HG02938 (cell line): ENCODE results near the gene KHK.

ENCODE experiments used
- ATAC-seq: cut with Tn5 transposase; IDR thresholded peaks from one replicate; pipeline ENCODE4 v1.9.1; 2021; ENCODE audit warnings: mild to moderate bottlenecking, moderate library complexity; ENCODE audit not compliant: unreplicated experiment

Gene KHK

DNA sequence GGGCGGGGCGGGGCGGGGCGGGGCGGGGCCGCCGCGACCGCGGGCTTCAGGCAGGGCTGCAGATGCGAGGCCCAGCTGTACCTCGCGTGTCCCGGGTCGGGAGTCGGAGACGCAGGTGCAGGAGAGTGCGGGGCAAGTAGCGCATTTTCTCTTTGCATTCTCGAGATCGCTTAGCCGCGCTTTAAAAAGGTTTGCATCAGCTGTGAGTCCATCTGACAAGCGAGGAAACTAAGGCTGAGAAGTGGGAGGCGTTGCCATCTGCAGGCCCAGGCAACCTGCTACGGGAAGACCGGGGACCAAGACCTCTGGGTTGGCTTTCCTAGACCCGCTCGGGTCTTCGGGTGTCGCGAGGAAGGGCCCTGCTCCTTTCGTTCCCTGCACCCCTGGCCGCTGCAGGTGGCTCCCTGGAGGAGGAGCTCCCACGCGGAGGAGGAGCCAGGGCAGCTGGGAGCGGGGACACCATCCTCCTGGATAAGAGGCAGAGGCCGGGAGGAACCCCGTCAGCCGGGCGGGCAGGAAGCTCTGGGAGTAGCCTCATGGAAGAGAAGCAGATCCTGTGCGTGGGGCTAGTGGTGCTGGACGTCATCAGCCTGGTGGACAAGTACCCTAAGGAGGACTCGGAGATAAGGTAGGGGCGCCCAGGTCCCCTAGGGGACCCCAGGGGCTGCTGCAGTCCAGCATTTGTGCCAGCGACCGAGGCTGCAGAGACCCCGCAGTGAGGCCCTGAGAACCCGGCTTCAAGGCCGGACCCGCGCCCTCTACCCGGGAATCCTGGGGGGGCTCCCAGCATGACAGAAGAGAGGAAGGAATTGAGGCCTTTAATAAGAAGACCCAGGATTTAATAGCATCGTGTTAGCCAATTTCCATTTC is at the start of gene KHK:
KHK (plus strand) TSS at position 49 of the 870 bp plus-strand sequence; CDS start at position 537, 488 bp downstream.
- ATAC-seq, result peak; percentile 19

DNA sequence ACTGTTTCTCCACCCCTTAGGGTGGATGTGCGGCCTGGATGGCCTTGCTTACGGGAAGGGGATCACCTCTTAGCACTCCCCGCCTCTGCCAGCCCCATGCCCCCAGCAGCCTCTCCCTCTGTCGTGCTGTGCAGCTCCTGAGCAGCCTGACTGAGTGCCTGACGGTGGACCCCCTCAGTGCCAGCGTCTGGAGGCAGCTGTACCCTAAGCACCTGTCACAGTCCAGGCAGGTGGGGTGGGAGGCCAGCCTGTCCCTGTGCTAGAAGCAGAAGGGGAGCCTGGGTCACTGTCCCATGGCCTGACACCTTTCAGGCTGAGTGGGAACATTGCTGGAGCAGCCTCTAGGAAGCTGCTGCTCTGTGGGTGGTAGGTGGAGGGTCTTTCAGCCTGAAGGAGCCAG is 48.6 kb upstream of the KHK start:
- ATAC-seq, result no peak

DNA sequence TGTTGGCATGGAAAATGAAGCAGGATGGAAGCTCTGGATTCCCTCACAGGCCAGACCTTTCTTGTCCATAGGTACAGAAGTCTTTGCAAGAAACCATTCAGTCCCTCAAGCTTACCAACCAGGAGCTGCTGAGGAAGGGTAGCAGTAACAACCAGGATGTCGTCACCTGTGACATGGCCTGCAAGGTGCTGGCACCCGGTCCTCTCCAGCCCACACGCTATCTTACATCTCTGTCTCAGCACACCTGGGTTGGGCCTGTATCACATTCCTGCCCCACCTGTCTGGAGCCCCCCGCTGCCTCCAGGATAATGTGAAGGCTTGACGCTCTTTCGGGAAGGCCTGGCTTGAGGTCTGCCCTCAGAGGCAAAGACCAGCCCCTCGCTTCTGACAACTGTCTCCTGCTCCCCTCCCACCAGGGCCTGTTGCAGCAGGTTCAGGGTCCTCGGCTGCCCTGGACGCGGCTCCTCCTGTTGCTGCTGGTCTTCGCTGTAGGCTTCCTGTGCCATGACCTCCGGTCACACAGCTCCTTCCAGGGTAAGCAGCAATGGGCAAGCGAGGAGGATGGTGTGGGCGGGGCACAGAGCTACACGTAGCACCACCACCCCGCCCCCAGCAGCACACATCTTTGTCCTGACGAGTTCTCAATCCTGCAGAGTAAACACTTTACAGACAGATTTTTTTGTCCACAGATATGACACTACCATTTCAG is 47.8 kb upstream of the KHK start:
- no peak for ATAC-seq

DNA sequence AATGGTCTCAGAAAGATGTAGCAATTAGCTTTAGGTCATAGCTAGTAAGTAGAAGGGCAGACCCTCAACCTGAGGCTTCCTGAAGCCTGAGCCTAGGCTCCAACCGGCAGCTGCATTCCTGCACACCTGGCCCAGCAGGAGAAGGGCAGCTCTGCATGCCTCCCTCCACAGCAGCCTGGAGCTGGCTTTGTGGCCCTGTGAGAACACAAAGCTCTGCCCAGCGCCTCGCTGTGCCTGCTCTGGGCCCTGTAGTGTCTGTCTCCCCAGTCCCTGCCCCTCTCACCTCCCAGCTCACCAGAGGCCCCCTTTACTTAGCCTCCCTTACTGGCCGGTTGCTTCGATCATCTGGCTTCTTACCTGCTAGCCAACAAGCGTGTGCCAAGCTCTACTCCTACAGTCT is 47.1 kb upstream of the KHK start:
- no peak for ATAC-seq

DNA sequence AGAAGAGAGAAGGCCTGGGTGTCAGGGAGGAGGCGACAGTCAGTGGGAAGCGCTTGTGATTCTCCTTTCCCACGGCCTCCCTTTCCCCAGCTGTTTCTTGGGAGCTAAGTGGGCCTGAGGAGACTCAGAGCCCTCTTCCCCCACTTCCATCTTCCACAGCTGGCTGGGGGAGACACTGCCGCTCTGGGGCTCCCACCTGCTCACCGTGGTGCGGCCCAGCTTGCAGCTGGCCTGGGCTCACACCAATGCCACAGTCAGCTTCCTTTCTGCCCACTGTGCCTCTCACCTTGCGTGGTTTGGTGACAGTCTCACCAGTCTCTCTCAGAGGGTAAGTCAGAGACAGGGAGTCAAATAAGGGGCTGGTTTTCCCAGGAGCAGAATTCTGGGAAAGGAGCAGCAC is 46.7 kb upstream of the KHK start:
- ATAC-seq, result no peak

DNA sequence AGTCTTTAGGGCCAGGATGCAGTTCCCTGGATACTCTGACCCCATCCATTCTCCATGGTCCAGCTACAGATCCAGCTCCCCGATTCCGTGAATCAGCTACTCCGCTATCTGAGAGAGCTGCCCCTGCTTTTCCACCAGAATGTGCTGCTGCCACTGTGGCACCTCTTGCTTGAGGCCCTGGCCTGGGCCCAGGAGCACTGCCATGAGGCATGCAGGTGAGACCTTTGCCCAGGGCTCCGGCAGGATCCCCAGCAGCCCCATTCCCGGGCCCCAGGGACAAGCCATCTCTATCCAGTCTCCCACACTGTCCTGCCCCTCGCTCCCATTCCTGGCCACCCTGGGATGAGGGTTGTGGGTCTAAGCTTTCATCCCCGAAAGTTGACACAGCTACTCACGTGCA is 46.3 kb upstream of the KHK start:
- no peak for ATAC-seq

DNA sequence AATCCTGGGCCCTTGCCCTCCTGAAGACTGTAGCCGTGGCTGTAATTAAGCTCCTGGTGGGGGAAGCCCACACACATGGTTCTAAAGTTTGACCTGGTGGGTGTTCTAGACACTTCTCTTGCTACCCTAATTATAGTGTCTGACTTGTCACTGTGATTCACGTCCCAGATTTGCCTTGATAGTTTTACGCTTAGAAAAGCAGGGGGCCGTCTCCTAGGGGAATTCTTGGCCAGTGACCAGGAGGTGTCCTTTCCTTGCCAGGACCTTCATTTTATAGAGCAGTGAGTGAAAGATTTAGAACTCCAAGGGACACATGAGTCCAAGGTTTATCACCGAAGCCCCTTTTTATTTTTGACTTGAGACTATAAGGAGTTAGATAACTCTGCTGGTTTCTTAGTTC is 44.8 kb upstream of the KHK start:
- ATAC-seq, result no peak

DNA sequence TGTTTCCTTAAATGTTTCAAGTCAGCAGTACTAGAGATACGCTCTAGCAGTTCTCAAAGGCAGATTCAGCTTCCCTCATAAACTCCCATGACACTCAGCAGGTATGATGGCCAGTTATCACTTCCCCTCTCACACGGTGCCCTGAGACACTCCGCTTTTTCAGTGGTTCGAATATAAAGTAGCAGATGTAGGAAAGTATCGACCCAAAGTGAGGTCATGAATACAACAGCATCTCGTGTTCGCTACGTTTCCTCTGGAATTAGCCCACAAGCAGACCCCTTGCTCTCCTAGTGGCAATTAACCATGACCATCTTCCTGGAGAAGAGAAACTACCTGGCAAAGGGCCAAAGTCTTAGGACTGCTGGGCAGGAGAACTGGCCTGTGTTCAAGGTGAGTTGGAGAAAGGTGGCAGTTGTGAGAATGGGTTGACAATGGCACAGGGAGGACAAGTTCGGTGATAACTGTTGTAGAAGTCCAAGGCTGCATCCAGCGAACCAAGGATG is 44.4 kb upstream of the KHK start:
- ATAC-seq, result peak; percentile 43

DNA sequence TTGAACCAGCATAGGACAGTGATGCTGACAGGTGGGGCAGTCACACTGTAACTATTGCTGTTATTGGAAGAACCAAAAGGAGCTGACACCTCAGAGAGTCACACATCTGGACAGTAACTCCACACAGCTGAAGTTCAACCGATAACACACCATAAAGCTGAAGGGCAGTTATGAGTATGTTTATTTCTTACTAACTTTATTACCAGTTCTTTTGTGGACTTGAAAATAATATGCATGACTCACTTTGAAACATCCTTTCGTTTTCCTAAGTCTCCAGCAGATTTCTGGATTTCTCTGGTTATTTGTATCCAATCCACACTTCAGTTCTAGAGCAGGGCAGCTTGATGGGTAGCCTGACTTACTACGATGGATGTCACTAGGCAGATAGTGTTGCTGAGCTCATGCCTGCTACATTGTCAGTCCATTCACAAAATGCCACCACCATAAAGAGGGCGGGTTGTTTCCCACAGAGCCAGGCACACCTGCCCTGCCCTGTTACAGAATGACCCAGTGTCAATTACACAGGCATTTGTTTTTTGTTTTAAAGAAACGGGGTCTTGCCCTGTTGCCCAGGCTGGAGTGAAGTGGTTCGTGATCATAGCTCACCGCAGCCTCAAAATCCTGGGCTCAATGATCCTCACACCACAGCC is 43.5 kb upstream of the KHK start:
- ATAC-seq, result no peak

DNA sequence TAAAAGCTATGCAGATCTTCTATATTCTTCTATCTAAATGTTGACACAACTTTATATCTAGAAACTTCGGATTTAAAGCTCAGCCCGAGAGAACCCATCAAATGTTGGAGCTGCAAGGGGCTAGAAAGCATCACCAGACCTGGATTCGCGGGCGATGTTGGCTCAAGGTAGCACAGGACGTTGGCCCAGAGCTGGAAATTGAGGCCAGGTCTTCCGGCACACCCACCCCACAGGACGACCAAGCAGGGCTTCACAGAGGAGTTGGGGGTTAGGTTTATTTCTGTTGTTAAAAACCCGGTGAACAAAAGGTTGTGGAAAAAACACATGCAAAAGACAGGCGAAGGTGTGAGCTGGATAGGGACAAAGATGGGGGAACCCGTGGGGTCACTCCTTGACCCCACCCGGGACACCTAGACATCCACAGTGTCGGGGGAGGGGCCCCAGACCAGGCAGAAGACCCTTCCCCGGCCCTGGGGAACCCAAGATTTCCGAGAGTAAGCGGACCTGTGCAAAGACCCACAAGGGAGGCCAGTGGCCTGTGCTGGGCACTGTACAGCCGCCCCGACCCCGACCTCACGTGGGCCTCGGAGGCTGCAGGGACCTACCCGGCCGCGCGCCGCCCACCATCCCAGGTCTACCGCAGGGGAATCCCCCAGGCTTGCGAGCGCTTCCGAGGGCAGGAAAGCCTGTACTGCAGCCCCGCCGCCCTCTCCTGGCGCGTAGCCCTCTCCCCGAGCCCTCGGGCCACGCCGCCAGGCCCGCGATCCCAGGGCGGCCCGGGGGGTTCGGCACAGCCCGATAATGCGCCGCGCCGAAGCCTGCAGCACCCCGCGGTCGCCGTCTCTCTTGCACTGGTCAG is 36.9 kb upstream of the KHK start:
- ATAC-seq, result peak; percentile 14

DNA sequence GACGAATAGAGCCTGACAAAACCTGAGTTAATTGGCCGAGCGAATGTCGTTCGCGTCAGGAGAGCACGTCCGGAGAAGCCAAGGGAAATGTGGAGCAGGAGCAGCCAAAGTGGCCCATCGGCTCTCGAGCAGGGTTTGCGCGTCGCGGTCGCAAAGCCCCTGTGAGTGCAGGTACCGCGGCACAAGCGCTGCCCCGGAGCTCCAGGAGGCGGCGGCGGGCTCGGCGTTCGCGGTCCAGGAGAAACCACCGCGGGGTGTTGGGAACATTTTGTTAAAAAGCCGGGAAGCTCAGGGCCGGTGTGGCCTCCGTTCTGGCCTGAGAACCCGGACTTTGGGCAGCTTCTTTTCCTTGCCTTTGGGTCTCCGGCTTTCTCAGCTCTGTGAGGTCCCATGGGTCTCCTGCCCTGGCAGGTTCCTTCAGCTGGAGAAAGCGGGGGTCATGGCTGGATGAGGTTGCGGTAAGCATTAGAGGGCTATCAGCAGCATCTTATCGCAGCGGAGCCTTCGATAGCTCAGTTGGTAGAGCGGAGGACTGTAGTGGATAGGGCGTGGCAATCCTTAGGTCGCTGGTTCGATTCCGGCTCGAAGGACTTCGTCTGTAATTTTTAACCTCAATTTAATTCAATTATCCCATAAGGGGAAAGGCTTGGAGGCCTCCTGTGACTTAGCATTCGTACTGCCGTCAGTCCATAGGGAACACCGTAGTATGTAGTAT is 36.1 kb upstream of the KHK start:
- ATAC-seq, result peak; percentile 51

DNA sequence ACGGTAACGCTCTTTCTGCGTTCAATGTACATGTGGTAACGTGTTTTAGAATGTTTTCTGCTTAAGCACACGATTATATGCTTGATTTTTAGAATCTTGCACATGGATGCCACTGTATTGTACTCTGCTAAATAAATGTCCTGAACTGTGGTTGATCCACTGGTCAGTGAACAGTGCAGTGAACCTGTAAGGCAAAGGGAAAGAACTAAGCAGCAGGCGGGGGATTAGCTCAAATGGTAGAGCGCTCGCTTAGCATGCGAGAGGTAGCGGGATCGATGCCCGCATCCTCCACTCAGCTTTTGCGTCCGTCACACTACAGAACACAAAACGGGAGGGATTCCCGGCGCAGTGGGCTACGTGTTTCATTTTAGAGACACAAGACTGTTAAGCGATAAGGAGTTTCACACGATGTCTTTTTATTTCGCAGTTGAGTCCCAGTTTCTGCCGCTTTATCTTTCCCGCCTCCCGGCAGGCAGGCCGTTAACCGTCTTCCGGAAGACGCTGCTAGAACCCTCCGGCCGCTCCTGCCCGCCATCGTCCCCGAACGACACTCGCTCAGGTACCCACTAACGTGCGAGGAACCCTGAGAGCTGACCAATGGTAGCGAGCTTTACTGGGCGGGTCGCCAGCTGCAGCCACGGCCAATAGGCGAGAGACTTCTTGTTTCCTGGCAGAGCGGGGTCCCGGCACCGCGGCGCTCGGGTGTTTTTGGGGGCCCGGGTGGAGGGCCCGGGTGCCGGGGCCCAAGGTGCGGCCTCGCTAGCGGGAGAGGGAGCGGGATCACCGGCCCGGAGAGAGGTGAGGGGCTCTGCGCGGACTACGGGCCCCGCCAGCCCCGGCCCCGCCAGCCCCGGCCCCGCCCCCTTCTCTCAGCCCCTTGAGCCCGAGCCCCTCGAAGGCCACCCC is 35.3 kb upstream of the KHK start, which contains the start of gene AGBL5:
AGBL5 (plus strand) TSS at position 673 of the 906 bp plus-strand sequence. CDS start 1,291 bp downstream, outside the sequence.
- ATAC-seq, result peak; percentile 70

DNA sequence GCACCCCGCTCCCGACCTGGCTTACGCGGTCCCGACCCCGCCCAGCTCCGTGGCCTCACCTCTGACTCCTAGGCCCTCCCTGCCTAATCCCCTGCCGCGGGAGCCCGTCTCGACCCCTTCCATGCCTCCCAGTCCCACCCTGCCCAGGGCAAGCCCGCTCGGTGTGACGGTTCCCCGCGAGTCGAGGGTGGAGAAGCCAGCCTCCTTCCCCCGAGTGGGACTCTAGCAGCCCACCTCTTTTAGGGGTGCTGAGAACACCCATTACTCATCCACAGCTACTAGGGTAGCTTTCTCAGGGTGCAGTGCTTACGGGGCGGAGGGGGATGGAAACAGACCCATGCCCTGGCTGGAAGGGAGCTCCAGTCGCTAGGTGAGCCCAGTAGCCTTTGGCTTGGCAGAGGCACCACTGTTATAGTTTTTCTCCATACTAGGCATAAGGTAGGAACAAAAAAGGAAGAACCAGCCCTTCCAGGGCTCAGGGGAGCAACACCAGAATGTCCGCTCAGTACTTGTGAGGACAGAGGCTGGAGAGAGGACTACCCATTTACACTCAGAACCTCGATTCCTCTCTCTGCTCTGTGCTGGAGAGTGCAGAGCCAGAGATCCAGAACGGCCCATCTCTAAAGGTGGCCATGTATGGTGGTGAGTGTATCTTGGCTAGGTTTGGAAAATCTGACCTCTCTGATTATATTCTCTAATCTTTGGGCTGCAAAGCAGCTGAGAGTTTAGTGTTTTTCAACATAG is 34.5 kb upstream of the KHK start:
- ATAC-seq, result no peak

DNA sequence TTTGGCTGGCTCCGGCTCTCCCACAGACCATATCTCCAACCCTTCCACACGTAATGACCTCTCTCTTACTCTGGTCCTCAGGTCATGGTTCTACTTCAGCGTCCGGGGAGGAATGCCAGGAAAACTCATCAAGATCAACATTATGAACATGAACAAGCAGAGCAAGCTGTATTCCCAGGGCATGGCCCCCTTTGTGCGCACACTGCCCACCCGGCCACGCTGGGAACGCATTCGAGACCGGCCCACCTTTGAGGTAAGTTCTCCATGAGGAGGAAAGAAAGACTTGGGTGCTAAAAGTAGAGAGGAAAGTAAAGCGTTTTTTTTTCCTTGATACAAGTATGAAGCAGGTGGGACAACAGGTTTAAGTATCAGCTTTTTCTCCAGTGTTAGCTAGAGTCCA is 33.3 kb upstream of the KHK start:
- ATAC-seq, result no peak

DNA sequence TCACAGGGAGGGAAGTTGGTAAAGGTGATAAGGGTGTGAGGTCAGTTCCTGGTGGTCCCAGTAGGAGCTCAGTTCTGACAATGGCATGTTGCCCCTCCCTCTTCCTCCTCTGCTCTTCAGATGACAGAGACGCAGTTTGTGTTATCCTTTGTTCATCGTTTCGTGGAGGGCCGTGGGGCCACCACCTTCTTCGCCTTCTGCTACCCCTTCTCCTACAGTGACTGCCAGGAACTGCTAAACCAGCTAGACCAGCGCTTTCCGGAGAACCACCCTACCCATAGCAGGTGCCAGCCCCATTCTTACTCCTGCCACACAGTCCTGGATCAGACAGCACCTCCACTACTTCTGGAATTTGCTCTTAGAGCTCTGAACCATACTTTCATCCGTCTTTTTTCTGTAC is 32.8 kb upstream of the KHK start:
- ATAC-seq, result no peak

DNA sequence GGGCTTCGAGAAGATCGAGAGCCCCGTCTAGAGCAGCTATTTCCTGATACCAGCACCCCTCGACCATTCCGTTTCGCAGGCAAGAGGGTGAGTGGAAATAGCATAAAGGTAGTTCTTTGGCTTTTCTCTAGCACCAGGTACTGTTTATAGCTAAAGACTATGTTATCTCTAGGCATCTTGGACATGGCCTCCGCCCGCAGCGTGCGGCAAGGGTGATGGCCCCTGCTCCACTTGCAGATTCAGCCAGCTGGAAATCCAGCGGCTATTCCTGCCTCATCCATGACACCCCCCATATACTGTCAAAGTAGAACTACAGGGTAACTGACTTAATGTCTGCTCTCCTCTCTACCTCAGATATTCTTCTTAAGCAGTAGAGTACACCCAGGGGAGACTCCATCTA is 31.9 kb upstream of the KHK start:
- no peak for ATAC-seq

DNA sequence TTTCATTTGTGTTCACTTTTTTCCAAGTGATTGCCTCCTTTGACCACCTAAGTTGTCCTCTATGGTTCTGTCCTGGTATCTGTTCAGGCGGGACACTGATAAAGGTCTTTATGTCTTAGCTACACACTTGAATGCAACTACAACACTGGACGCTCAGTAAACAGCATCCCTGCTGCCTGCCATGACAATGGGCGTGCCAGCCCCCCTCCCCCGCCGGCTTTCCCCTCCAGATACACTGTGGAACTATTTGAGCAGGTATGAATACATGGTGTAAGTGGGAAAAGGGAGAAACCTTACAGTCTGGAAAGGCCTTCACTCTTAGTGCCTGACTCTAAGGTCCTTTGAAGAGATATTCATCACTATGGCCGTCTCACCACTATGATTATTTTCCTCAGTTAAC is 29.4 kb upstream of the KHK start:
- no peak for ATAC-seq

DNA sequence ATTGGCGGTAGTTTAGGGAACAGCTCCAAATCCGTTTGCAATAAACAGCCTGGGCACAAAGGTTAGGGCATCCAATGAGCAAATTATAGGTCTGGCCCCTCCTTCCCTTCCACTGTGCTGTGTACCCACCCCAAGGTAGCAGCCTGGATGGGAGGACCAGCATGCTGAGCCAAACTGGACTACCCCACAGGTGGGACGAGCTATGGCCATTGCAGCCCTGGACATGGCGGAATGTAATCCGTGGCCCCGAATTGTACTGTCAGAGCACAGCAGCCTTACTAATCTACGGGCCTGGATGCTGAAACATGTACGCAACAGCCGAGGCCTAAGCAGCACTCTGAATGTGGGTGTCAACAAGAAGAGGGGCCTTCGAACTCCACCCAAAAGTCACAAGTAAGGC is 28.4 kb upstream of the KHK start:
- no peak for ATAC-seq
